Esophagus squamous epithelium (tissue), 5 donors: Measurements from ENCODE around the gene CLCN4. TPM values are rescaled to one million over a fixed set of nuclear protein-coding genes. Genes with fewer than 3 reads are reported as not detected.
A peak's percentile ranks its signal among the peaks of the same experiment; 100 is the strongest.

ENCODE experiments used
- DNase-seq: peaks from one replicate; lab custom pipeline; 2025; lab: John Stamatoyannopoulos, UW
- H3K27ac ChIP-seq, 4 donors: fragments of 200-600 bp; sonication (generic); one replicate each; pipeline ENCODE4 v1.5.1; 2016 to 2019; ENCODE audit warnings: mild to moderate bottlenecking in 1 of 4
- H3K27me3 ChIP-seq, 4 donors: fragments of 200-600 bp; sonication (generic); 1 replicate in 3 of 4; 2 replicates in 1 of 4; pipeline versions ENCODE4 v1.5.1 to v1.6.0; 2017 to 2021; ENCODE audit warnings: antibody characterized with exemption in 1 of 4
- H3K36me3 ChIP-seq, 3 donors: fragments of 200-600 bp; sonication (generic); one replicate each; pipeline ENCODE4 v1.5.1; 2016 to 2019
- H3K4me1 ChIP-seq, 3 donors: fragments of 200-600 bp; sonication (generic); one replicate each; pipeline ENCODE4 v1.5.1; 2017 to 2019
- H3K4me3 ChIP-seq, 4 donors: fragments of 200-600 bp; sonication (generic); 1 replicate in 3 of 4; 2 replicates in 1 of 4; pipeline ENCODE4 v1.5.1; 2016 to 2019; ENCODE audit warnings: mild to moderate bottlenecking in 2 of 4, moderate library complexity in 1 of 4
- H3K9me3 ChIP-seq, 3 donors: fragments of 200-600 bp; sonication (generic); one replicate each; pipeline ENCODE4 v1.5.1; 2016 to 2019
- POLR2A ChIP-seq, 4 donors: fragments of 450-650 bp; IDR thresholded peaks; one replicate each; pipeline ENCODE4 v1.6.1; 2017; ENCODE audit warnings: antibody characterized with exemption in 4 of 4, mild to moderate bottlenecking in 4 of 4, moderate library complexity in 3 of 4
- WGBS, 2 donors: methylation state at CpG; one replicate each; pipeline ENCODE4 v1.1.5; 2018; 5-methylcytosine and 5-hydroxymethylcytosine counted together
- intact Hi-C: fragments of 100-400 bp; cut with DNase I; formaldehyde crosslinking; loops from one replicate; pipeline ENCODE4 v1.15.0; 2022
- total RNA-seq, 4 donors: library from RNA; depleted of rRNA; stranded (reverse); fragments of >200 nt; gene quantifications; one replicate each; pipeline ENCODE4 v1.1.0, GENCODE V29; 2016
- TF ChIP-seq, protein P1 (sequence below), 6 experiments: fragments of 450-650 bp in 4 of 6; fragments of 200-600 bp in 2 of 6; sonication (generic) in 2 of 6; IDR thresholded peaks; one replicate each; pipeline ENCODE4 v1.5.1; 2016 to 2019; ENCODE audit warnings: antibody characterized with exemption in 6 of 6, mild to moderate bottlenecking in 4 of 6, moderate library complexity in 4 of 6
- donor health status: DM: yes; HTN: yes; CAD: no.

The CLCN4 gene
- total RNA-seq, 4 donors from 2014 or later: 0.04 to 3.1 (median 0.53) TPM

DNA sequence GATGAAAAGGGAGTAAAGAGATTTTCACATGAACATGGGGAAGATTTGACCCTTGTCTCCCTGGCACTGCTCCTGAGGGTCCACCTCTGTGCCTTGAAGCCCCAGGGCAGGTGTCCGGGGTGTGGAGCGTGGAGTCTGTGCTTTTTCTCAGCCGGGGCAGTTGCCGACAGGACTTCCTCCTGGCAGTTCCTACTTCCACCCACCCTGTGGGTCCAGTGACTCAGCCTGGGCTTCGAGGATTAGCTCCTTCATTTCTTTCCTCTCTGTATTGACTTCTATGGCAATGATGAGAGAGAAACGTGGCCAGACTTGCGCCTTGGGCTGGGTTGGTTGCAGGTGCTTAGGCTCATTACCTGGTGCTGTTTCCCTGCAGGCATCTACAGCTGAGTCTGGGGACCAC, 35.9 kb upstream of the CLCN4 start:
- intact Hi-C loops: loop anchor here (10.0 kb wide), 1 partner anchor 226 kb away; no protein-coding TSS in a partner anchor
- Histone ChIP-seq H3K9me3 (no peaks in the 10 kb centered on the region), H3K27me3 (no peaks in the 10 kb centered on the region), H3K4me1 (peaks cover 0 to 26% (median 0%) of the 10 kb centered on the region in 3 donors), H3K36me3 (peaks cover 0 to 55% (median 0%) of the 10 kb centered on the region in 3 donors), H3K27ac (peak overlapping the region in 2 of 4 donors; percentile 31 to 46), H3K4me3 (no peak overlapping the region)
- no peak for DNase-seq
- WGBS, 2 donors: 35 to 82% methylated on average over 4 of the region's 7 CpGs
- TF ChIP-seq POLR2A (IDR thresholded peaks at IDR 0.05): no peak
- TF ChIP-seq, protein P1, sequence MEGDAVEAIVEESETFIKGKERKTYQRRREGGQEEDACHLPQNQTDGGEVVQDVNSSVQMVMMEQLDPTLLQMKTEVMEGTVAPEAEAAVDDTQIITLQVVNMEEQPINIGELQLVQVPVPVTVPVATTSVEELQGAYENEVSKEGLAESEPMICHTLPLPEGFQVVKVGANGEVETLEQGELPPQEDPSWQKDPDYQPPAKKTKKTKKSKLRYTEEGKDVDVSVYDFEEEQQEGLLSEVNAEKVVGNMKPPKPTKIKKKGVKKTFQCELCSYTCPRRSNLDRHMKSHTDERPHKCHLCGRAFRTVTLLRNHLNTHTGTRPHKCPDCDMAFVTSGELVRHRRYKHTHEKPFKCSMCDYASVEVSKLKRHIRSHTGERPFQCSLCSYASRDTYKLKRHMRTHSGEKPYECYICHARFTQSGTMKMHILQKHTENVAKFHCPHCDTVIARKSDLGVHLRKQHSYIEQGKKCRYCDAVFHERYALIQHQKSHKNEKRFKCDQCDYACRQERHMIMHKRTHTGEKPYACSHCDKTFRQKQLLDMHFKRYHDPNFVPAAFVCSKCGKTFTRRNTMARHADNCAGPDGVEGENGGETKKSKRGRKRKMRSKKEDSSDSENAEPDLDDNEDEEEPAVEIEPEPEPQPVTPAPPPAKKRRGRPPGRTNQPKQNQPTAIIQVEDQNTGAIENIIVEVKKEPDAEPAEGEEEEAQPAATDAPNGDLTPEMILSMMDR (IDR thresholded peaks at IDR 0.05): no peak

DNA sequence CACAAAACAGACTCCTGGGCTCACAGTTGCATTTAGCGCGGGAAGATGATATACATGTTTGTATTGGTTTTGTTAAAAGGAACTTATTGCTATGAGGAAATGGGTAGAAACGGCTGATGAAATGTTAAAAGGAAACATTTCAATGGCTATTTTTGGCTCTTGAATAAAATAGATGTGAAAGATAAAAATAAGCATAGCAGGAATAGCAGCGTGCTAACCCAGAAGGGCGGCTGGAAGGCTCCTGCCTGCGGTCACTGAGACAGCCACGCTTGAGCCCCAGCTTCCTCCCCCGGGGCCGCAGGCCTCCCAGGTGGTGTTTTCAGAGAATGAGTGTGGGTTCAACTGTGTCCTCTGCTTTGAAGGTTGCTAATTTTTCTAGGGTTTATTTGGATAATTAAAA, 35.0 kb upstream of the CLCN4 start:
- no peak for DNase-seq
- Histone ChIP-seq H3K9me3 (no peaks in the 10 kb centered on the region), H3K4me1 (peaks cover 0 to 26% (median 0%) of the 10 kb centered on the region in 3 donors), H3K27me3 (no peaks in the 10 kb centered on the region), H3K27ac (peak overlapping the region in 1 of 4 donors; percentile 33), H3K4me3 (no peak overlapping the region), H3K36me3 (peaks cover 0 to 59% (median 0%) of the 10 kb centered on the region in 3 donors)
- intact Hi-C loops: loop anchor here (10.0 kb wide), 1 partner anchor 227 kb away; no protein-coding TSS in a partner anchor
- 62 to 63% methylated on average over 9 of the region's 9 CpGs for WGBS, 2 donors
- TF ChIP-seq POLR2A (IDR thresholded peaks at IDR 0.05): no peak

DNA sequence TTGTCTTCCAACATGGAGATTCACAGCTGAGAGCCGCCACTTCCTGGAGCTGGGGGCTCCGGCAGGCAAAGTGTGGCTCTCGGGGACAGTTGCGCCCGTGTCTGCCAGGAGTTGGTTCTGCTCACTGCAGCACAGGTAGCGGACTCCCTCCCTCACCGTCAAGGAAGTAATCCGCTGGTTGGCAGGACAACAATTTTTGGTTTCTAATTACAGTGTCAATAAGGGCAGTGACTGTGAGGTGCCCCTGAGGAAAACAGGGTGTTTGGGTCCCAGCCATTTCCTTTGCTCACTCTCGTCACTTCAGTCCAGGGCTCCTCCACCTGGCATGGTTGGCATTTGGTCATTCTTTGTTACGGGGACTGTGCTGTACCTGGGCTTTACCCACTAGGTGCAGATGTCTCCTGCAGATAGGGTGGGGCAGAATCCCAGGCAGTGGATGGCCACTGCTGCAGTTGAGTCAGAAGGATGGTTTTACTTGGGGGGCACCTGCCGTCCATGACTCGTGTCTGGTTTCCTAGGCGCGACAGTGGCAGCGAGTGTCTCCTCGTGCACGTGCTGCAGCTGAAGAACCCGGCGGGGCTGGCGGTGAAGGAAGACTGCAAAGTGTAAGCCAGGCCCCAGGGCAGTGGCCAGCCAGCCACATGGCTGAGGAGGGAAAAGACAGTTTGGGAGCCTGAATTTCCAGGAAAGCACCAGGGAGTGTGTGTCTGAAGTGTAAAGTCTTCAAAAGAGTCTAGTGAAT, 32.1 kb upstream of the CLCN4 start:
- Histone ChIP-seq H3K27ac (no peak overlapping the region), H3K4me3 (no peak overlapping the region), H3K27me3 (no peaks in the 10 kb centered on the region), H3K36me3 (peaks cover 0 to 65% (median 0%) of the 10 kb centered on the region in 3 donors), H3K4me1 (peaks cover 0 to 26% (median 0%) of the 10 kb centered on the region in 3 donors), H3K9me3 (no peaks in the 10 kb centered on the region)
- TF ChIP-seq POLR2A (IDR thresholded peaks at IDR 0.05): no peak
- TF ChIP-seq, protein P1 (IDR thresholded peaks at IDR 0.05): no peak
- no peak for DNase-seq
- 94% methylated on average over 9 of the region's 20 CpGs; no CpG with 5 or more reads in 1 of the 2 donors for WGBS, 2 donors
- intact Hi-C loops: loop anchor here (10.0 kb wide), 1 partner anchor 230 kb away; no protein-coding TSS in a partner anchor

DNA sequence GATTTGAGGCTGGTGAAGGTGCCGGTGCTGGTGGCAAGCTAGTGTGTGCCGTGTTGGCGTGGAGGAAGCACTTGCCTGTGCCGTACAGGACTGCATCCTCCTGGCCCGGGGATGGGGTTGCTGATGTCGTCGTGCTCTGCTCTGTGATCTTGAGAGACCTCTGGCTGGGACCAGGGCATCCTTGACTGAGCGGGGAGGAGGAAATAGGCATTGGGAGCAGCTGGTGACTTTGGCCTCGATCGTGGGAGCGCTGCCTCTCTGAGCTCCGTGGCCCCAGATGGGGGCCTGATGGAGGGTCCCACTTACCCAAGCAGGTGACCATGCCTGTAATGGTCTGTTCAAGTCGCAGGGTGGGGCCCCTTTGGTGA, 31.5 kb upstream of the CLCN4 start:
- H3K27me3 ChIP-seq: no peaks in the 10 kb centered on the region
- H3K4me1 ChIP-seq: peaks cover 0 to 24% (median 0%) of the 10 kb centered on the region in 3 donors
- no peak overlapping the region for H3K4me3 ChIP-seq
- intact Hi-C loops: loop anchor here (10.0 kb wide), 1 partner anchor 230 kb away; no protein-coding TSS in a partner anchor
- DNase-seq: no peak
- H3K36me3 ChIP-seq: peaks cover 0 to 71% (median 0%) of the 10 kb centered on the region in 3 donors
- WGBS, 2 donors: 76% methylated on average over 12 of the region's 13 CpGs; no CpG with 5 or more reads in 1 of the 2 donors
- no peak overlapping the region for H3K27ac ChIP-seq
- H3K9me3 ChIP-seq: no peaks in the 10 kb centered on the region
- no peak for TF ChIP-seq POLR2A (IDR thresholded peaks at IDR 0.05)
- TF ChIP-seq, protein P1 (IDR thresholded peaks at IDR 0.05): no peak

DNA sequence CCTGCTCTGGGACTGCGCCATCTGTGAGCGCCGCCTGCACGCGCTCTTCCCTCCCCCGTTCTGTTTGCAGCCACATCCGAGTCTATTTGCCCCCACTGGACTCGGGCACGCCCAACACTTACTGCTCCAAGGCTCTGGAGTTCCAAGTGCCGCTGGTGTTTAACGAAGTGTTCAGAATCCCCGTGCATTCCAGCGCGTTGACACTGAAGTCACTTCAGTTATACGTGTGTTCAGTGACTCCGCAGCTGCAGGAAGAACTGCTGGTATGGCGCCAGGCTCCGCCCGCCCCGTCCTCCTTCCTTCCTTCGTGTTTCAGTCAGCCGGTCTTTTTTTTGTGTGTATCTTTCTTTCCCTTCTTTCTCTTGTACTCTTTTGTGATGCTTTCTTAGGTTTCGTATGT, 30.7 kb upstream of the CLCN4 start:
- DNase-seq: no peak
- Histone ChIP-seq H3K4me1 (peaks cover 0 to 16% (median 0%) of the 10 kb centered on the region in 3 donors), H3K9me3 (no peaks in the 10 kb centered on the region), H3K4me3 (no peak overlapping the region), H3K36me3 (peaks cover 0 to 79% (median 0%) of the 10 kb centered on the region in 3 donors), H3K27ac (no peak overlapping the region), H3K27me3 (no peaks in the 10 kb centered on the region)
- TF ChIP-seq, protein P1 (IDR thresholded peaks at IDR 0.05): no peak
- TF ChIP-seq POLR2A (IDR thresholded peaks at IDR 0.05): no peak
- intact Hi-C loops: loop anchor here (10.0 kb wide), 1 partner anchor 231 kb away; no protein-coding TSS in a partner anchor
- WGBS, 2 donors: 62 to 90% methylated on average over 7 to 23 of the region's 23 CpGs
